H1 (cell line): ENCODE data around the gene LYPD4. TPM values are rescaled to one million over a fixed set of nuclear protein-coding genes. Genes with fewer than 3 reads are reported as not detected.

Experiments used
- CTCF ChIA-PET: fragments of 300-600 bp; sonication (Branson Sonifier 250); formaldehyde crosslinking; loops from one replicate; lab custom pipeline; 2021; ENCODE audit not compliant: partially characterized antibody; lab: Charles Lee
- POLR2A ChIA-PET: fragments of 300-600 bp; sonication (Branson Sonifier 250); formaldehyde crosslinking; loops from one replicate; lab custom pipeline; 2021; ENCODE audit warnings: inconsistent platforms; ENCODE audit not compliant: partially characterized antibody; lab: Charles Lee
- DNase-seq, 2 experiments: peaks; one replicate each; pipeline versions ENCODE4 v3.0.0 to v3.0.0-alpha.2; 2010 to 2022; ENCODE audit warnings: low spot score in 2 of 2, low read depth in 1 of 2, mixed read lengths in 1 of 2
- FAIRE-seq: peaks from 2 replicates; lab custom pipeline; 2011; peaks lifted over from hg19 to GRCh38; lab: Jason Lieb, UNC
- H2AFZ ChIP-seq: 2 replicates; pipeline ENCODE4 v1.8.1; 2012; ENCODE audit warnings: low read length, inconsistent platforms
- H2AK5ac ChIP-seq: 2 replicates; pipeline ENCODE4 v1.6.1; 2013; ENCODE audit warnings: low read depth, low read length
- H2BK120ac ChIP-seq: replicated peaks from 2 replicates; pipeline ENCODE3; 2013; ENCODE audit warnings: low read depth, low read length, inconsistent platforms
- H2BK12ac ChIP-seq: 2 replicates; pipeline ENCODE4 v1.6.1; 2013; ENCODE audit warnings: low read depth, low read length
- H2BK15ac ChIP-seq: 2 replicates; pipeline ENCODE4 v1.6.1; 2013; ENCODE audit warnings: low read length
- H2BK20ac ChIP-seq: 2 replicates; pipeline ENCODE4 v1.6.1; 2013; ENCODE audit warnings: low read length
- H2BK5ac ChIP-seq: 2 replicates; pipeline ENCODE4 v1.6.1; 2013; ENCODE audit warnings: low read depth, low read length
- H3K14ac ChIP-seq: 2 replicates; pipeline ENCODE4 v1.6.1; 2013; ENCODE audit warnings: inconsistent platforms; ENCODE audit not compliant: insufficient read length
- H3K18ac ChIP-seq: 2 replicates; pipeline ENCODE4 v1.6.1; 2013; ENCODE audit warnings: low read length; ENCODE audit errors: extremely low read depth
- H3K23ac ChIP-seq: 2 replicates; pipeline ENCODE4 v1.6.1; 2013; ENCODE audit warnings: inconsistent platforms; ENCODE audit not compliant: insufficient read length
- H3K23me2 ChIP-seq: 2 replicates; pipeline ENCODE4 v1.6.1; 2013; ENCODE audit warnings: low read depth, low read length
- H3K27ac ChIP-seq: 2 replicates; pipeline ENCODE4 v1.6.1; 2011; ENCODE audit warnings: low read depth, low read length, inconsistent platforms
- H3K27me3 ChIP-seq, 4 experiments: replicated peaks in 1 of 4; 1 replicate in 1 of 4; 2 replicates in 3 of 4; pipeline versions ENCODE4 v1.6.1 to v1.8.1; 2011 to 2013; ENCODE audit warnings: low read length in 3 of 4, mild to moderate bottlenecking in 3 of 4, inconsistent platforms in 2 of 4, mixed read lengths in 2 of 4, moderate library complexity in 1 of 4; ENCODE audit not compliant: control insufficient read depth in 3 of 4, insufficient read depth in 3 of 4; ENCODE audit errors: extremely low read depth in 1 of 4
- H3K36me3 ChIP-seq, 4 experiments: 2 replicates each; pipeline versions ENCODE4 v1.6.1 to v1.8.1; 2011 to 2013; ENCODE audit warnings: mild to moderate bottlenecking in 4 of 4, low read length in 3 of 4, moderate library complexity in 2 of 4, control low read depth in 1 of 4, inconsistent platforms in 1 of 4; ENCODE audit not compliant: insufficient read depth in 4 of 4, control insufficient read depth in 2 of 4
- H3K4ac ChIP-seq: replicated peaks from 2 replicates; pipeline ENCODE3; 2013; ENCODE audit warnings: low read length, low read depth, mixed read lengths, inconsistent platforms; ENCODE audit not compliant: insufficient read length
- H3K4me1 ChIP-seq, 4 experiments: replicated peaks in 1 of 4; 1 replicate in 1 of 4; 2 replicates in 3 of 4; pipeline versions ENCODE4 v1.6.1 to v1.8.1; 2011 to 2013; ENCODE audit warnings: low read length in 3 of 4, inconsistent platforms in 2 of 4, mixed read lengths in 1 of 4; ENCODE audit not compliant: insufficient read depth in 4 of 4, control insufficient read depth in 3 of 4
- H3K4me2 ChIP-seq, 2 experiments: 2 replicates each; pipeline versions ENCODE4 v1.6.1 to v1.8.1; 2011 to 2013; ENCODE audit warnings: low read depth in 2 of 2, low read length in 2 of 2, control low read depth in 1 of 2, inconsistent platforms in 1 of 2, mild to moderate bottlenecking in 1 of 2; ENCODE audit not compliant: insufficient read depth in 1 of 2
- H3K4me3 ChIP-seq, 4 experiments: fragments of 200-600, 300-600 bp in 1 of 4; sonication (generic), shearing (Covaris generic), sonication (Bioruptor Twin) in 1 of 4; 2 replicates each; pipeline versions ENCODE4 v1.5.1 to v1.8.1; 2011 to 2016; ENCODE audit warnings: low read length in 4 of 4, low read depth in 3 of 4, control low read depth in 2 of 4, inconsistent platforms in 2 of 4, mild to moderate bottlenecking in 2 of 4, mixed read lengths in 1 of 4, moderate library complexity in 1 of 4; ENCODE audit not compliant: insufficient read depth in 2 of 4; ENCODE audit errors: extremely low read depth in 1 of 4
- H3K56ac ChIP-seq: replicated peaks from 2 replicates; pipeline ENCODE3; 2013; ENCODE audit warnings: low read depth, mild to moderate bottlenecking, mixed read lengths, low read length, inconsistent platforms; ENCODE audit not compliant: insufficient read length
- H3K79me1 ChIP-seq: 2 replicates; pipeline ENCODE4 v1.6.1; 2013; ENCODE audit warnings: low read depth, low read length, control low read depth
- H3K79me2 ChIP-seq, 2 experiments: 2 replicates each; pipeline versions ENCODE4 v1.6.1 to v1.8.1; 2012 to 2013; ENCODE audit warnings: low read length in 2 of 2, mild to moderate bottlenecking in 2 of 2, inconsistent platforms in 1 of 2; ENCODE audit not compliant: insufficient read depth in 2 of 2, control insufficient read depth in 1 of 2
- H3K9ac ChIP-seq, 4 experiments: replicated peaks in 1 of 4; 1 replicate in 1 of 4; 2 replicates in 3 of 4; pipeline versions ENCODE4 v1.6.1 to v1.8.1; 2011 to 2013; ENCODE audit warnings: low read depth in 3 of 4, low read length in 3 of 4, control low read depth in 2 of 4, mild to moderate bottlenecking in 2 of 4, moderate library complexity in 2 of 4, inconsistent platforms in 1 of 4; ENCODE audit errors: extremely low read depth in 1 of 4
- H3K9me3 ChIP-seq, 2 experiments: 2 replicates each; pipeline versions ENCODE4 v1.6.1 to v1.8.1; 2012 to 2013; ENCODE audit warnings: mild to moderate bottlenecking in 2 of 2, moderate library complexity in 2 of 2, control low read depth in 1 of 2, inconsistent platforms in 1 of 2, low read depth in 1 of 2, low read length in 1 of 2, mixed read lengths in 1 of 2; ENCODE audit not compliant: insufficient read depth in 2 of 2
- H4K20me1 ChIP-seq, 2 experiments: replicated peaks in 1 of 2; 2 replicates each; pipeline versions ENCODE3 to v1.8.1; 2011 to 2013; ENCODE audit warnings: inconsistent platforms in 2 of 2, low read length in 2 of 2, mild to moderate bottlenecking in 1 of 2; ENCODE audit not compliant: insufficient read depth in 2 of 2, control insufficient read depth in 1 of 2
- H4K5ac ChIP-seq: 2 replicates; pipeline ENCODE4 v1.6.1; 2013; ENCODE audit warnings: low read length, low read depth, mixed read lengths, inconsistent platforms; ENCODE audit not compliant: insufficient read length
- H4K8ac ChIP-seq: 2 replicates; pipeline ENCODE4 v1.8.0; 2013; ENCODE audit warnings: mild to moderate bottlenecking, moderate library complexity, low read length, inconsistent platforms; ENCODE audit not compliant: insufficient read depth; ENCODE audit errors: extremely low read depth
- H4K91ac ChIP-seq: replicated peaks from 2 replicates; pipeline ENCODE3; 2013; ENCODE audit warnings: low read length, mixed read lengths, inconsistent platforms; ENCODE audit not compliant: insufficient read length
- POLR2AphosphoS5 ChIP-seq: IDR thresholded peaks from 2 replicates; pipeline ENCODE4 v1.6.1; 2011; ENCODE audit warnings: low read depth, low read length
- WGBS, 2 experiments: shearing (Covaris generic) in 1 of 2; methylation state at CpG; one replicate each; pipeline versions ENCODE4 v1.1.6 to v1.1.7; 2013 to 2015; ENCODE audit warnings: low lambda C conversion rate in 2 of 2, mixed read lengths in 2 of 2, inconsistent platforms in 1 of 2, low coverage in 1 of 2, missing lambda C conversion rate in 1 of 2; ENCODE audit not compliant: insufficient replicate concordance in 2 of 2, insufficient coverage in 1 of 2, insufficient read length in 1 of 2; ENCODE audit errors: extremely low coverage in 1 of 2, missing lambda C conversion rate in 1 of 2; 5-methylcytosine and 5-hydroxymethylcytosine counted together
- polyA plus RNA-seq, 7 experiments: library from polyadenylated mRNA; depleted of rRNA in 3 of 7; stranded (reverse) in 5 of 7; unstranded in 2 of 7; fragments of >200 nt in 5 of 7; fragments of 200-250 nt in 2 of 7; gene quantifications; 1 replicate in 5 of 7; 2 replicates in 1 of 7; 4 replicates in 1 of 7; pipeline versions ENCODE4 v1.2.1 to v1.2.3, GENCODE V29; 2011 to 2013; ENCODE audit warnings: missing spikeins in 2 of 7, mixed read lengths in 2 of 7
- total RNA-seq: library from RNA; stranded (reverse); fragmentation: NEBNext Ultra II Directional; extraction: Animal tissue kit (Norgen Biotek cat#: 25700); gene quantifications from 2 replicates; pipeline ENCODE4 v1.2.1, GENCODE V29; 2021

Gene LYPD4
- total and polyA plus RNA-seq, 2 of the 8 experiments (the other 6 are each of a cell fraction or from before 2014, with no cell fraction given): 0.06 TPM; not detected in 1

DNA sequence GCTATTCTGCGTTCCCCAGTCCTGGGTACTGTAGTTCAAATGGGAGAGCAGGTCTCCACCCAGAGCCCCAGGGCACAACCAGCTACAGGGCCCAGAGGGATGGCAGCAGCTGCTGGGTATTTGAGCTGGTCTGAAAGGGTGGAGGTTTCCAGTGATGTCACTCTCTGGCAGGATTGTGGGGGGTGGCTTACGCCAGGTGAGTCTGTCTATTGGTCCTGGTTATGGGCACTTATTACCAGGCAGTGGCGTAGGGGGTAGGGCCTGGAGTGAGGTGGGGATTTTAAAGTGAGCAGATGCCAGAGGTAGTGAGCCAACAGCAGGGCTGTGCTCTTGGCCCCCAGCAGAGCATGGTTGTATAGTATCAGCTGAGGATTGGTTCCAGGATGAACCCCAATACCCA, 21.8 kb upstream of the LYPD4 start:
- Histone ChIP-seq H3K79me2 (peaks cover 18 to 64% of the 10 kb centered on the region in 2 experiments), H3K79me1 (peaks cover 24% of the 10 kb centered on the region), H3K27ac (peak overlapping the region; percentile 29; the same call in 1 of the 2 replicates), H2BK15ac (no peak overlapping the region), H3K4ac (no peak overlapping the region), H3K9me3 (no peaks in the 10 kb centered on the region), H3K9ac (peak overlapping the region in 2 of 4 experiments; percentile 38 to 52; a peak in 4 of 7 replicates), H4K20me1 (peaks cover 46 to 47% of the 10 kb centered on the region in 2 experiments), H2AFZ (no peak overlapping the region), H3K4me2 (no peak overlapping the region), H3K14ac (no peak overlapping the region), H3K27me3 (no peaks in the 10 kb centered on the region), H3K56ac (no peak overlapping the region), H2BK120ac (no peak overlapping the region), H4K8ac (no peak overlapping the region), H2BK5ac (no peak overlapping the region), H4K91ac (no peak overlapping the region), H4K5ac (no peak overlapping the region), H2BK12ac (no peak overlapping the region), H3K23ac (no peak overlapping the region), H3K23me2 (no peaks in the 10 kb centered on the region; the same call in 1 of the 2 replicates), H3K4me3 (no peak overlapping the region), H3K4me1 (peaks cover 3 to 22% (median 11%) of the 10 kb centered on the region in 4 experiments), H3K18ac (no peak overlapping the region), H2AK5ac (no peak overlapping the region), H3K36me3 (peaks cover 64 to 94% (median 85%) of the 10 kb centered on the region in 4 experiments), H2BK20ac (no peak overlapping the region)
- WGBS, 2 experiments: 100% methylated on average over 3 of the region's 3 CpGs; no CpG with 5 or more reads in 1 of the 2 experiments
- no peak for DNase-seq
- ChIA-PET POLR2A (interaction anchor here (1.0 to 13.9 kb wide), 9 partner anchors 8 to 273 kb away, joined by 3 to 298 read pairs (median 5); partner anchors contain the start of genes ARHGEF1, CD79A and RABAC1), CTCF (interaction anchor here (0.6 to 1.0 kb wide), 5 partner anchors 9 to 435 kb away, joined by 3 to 4 read pairs (median 3); no protein-coding TSS in a partner anchor)
- FAIRE-seq: no peak
- peak; percentile 82 for TF ChIP-seq POLR2AphosphoS5
